ENCODE results near the gene TIGD3. TPM values are rescaled to one million over a fixed set of nuclear protein-coding genes. Genes with fewer than 3 reads are reported as not detected.
A peak's percentile ranks its signal among the peaks of the same experiment; 100 is the strongest.

TIGD3 gene
- total RNA-seq, 1 experiment from 2014 or later, result 0.14 TPM

- CTCF ChIA-PET, result interaction anchor here (0.7 to 3.2 kb wide), 9 partner anchors 9 to 540 kb away, joined by 3 to 17 read pairs (median 3); partner anchors contain the start of gene FAM89B
These were observed 28.3 kb downstream of the TIGD3 start for GRCh38 chr11:65382804-65383368.

DNA sequence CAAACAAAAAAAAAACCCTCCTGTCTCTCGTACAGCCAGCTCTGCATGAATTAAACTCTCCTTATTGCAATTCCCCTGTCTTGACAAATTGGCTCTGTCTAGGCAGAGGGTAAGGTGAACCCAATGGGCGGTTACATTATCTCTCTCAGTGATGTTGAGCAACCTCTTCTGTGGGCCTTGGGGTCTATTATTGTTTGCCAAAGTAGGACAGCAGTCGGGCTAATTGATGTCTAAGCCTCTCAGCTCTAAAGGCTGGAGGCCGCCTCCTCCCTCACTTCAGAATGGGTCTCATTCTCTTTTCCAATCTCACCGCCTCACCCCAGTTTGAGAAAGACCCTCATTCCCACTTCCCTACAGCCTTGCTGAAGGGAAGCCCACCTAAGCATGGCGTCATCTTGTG lies 29.2 kb downstream of the TIGD3 start:
- no TSS peak for BruUV-seq (replicated peaks)

More at GRCh38 chr11:65382804-65383368, 28.3 kb downstream of the TIGD3 start:
- peak; percentile 97 for DNase-seq (ENCODE audit: unreplicated experiment)
- Mint-ChIP-seq H3K36me3 (ENCODE audit: insufficient read depth, unreplicated experiment) (peaks cover 6% of the 10 kb centered on the region), H3K9me3 (ENCODE audit: unreplicated experiment) (no peaks in the 10 kb centered on the region), H3K27me3 (ENCODE audit: insufficient read depth, unreplicated experiment) (no peaks in the 10 kb centered on the region), H3K4me1 (ENCODE audit: insufficient read depth, unreplicated experiment) (peaks cover 26% of the 10 kb centered on the region), H3K4me3 (ENCODE audit: unreplicated experiment) (peak overlapping the region; percentile 68), H3K27ac (ENCODE audit: low read depth, unreplicated experiment) (peak overlapping the region; percentile 97)
- POLR2A ChIA-PET, result interaction anchor here (0.5 to 14.8 kb wide), 22 partner anchors 9 to 1861 kb away, joined by 3 to 426 read pairs (median 4); partner anchors contain the start of genes FAM89B, MALAT1, NEAT1 and TIGD3
- intact Hi-C loops (cut with micrococcal nuclease), result loop anchor here (1.0 to 2.0 kb wide), 3 partner anchors 38 to 127 kb away; no protein-coding TSS in a partner anchor
- TSS peak; percentile 63 for BruUV-seq (replicated peaks)
- TF ChIP-seq, protein P1, sequence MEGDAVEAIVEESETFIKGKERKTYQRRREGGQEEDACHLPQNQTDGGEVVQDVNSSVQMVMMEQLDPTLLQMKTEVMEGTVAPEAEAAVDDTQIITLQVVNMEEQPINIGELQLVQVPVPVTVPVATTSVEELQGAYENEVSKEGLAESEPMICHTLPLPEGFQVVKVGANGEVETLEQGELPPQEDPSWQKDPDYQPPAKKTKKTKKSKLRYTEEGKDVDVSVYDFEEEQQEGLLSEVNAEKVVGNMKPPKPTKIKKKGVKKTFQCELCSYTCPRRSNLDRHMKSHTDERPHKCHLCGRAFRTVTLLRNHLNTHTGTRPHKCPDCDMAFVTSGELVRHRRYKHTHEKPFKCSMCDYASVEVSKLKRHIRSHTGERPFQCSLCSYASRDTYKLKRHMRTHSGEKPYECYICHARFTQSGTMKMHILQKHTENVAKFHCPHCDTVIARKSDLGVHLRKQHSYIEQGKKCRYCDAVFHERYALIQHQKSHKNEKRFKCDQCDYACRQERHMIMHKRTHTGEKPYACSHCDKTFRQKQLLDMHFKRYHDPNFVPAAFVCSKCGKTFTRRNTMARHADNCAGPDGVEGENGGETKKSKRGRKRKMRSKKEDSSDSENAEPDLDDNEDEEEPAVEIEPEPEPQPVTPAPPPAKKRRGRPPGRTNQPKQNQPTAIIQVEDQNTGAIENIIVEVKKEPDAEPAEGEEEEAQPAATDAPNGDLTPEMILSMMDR (IDR thresholded peaks at IDR 0.05; ENCODE audit: unreplicated experiment), result no peak

GRCh38 chr11:65384301-65384889 lies 29.8 kb downstream of the TIGD3 start:
- no peaks in the 10 kb centered on the region for H3K9me3 Mint-ChIP-seq (ENCODE audit: unreplicated experiment)
- peaks cover 41% of the 10 kb centered on the region for H3K4me1 Mint-ChIP-seq (ENCODE audit: insufficient read depth, unreplicated experiment)
- peak overlapping the region; percentile 97 for H3K27ac Mint-ChIP-seq (ENCODE audit: low read depth, unreplicated experiment)
- POLR2A ChIA-PET, result interaction anchor here (0.6 to 14.8 kb wide), 4 partner anchors 35 to 118 kb away, joined by 3 to 426 read pairs (median 172); partner anchors contain the start of genes MALAT1 and NEAT1
- intact Hi-C loops (cut with micrococcal nuclease), result no loop called here
- no peak for DNase-seq (ENCODE audit: unreplicated experiment)
- H3K27me3 Mint-ChIP-seq (ENCODE audit: insufficient read depth, unreplicated experiment), result no peaks in the 10 kb centered on the region
- CTCF ChIA-PET, result interaction anchor here (0.7 to 3.2 kb wide), 2 partner anchors 32 to 128 kb away, joined by 3 to 17 read pairs; no protein-coding TSS in a partner anchor
- peaks cover 6% of the 10 kb centered on the region for H3K36me3 Mint-ChIP-seq (ENCODE audit: insufficient read depth, unreplicated experiment)
- peak overlapping the region; percentile 68 for H3K4me3 Mint-ChIP-seq (ENCODE audit: unreplicated experiment)
- no TSS peak for BruUV-seq (replicated peaks)
- TF ChIP-seq, protein P1 (IDR thresholded peaks at IDR 0.05; ENCODE audit: unreplicated experiment), result no peak

More for the DNA sequence above, 29.2 kb downstream of the TIGD3 start:
- peaks cover 35% of the 10 kb centered on the region for H3K4me1 Mint-ChIP-seq (ENCODE audit: insufficient read depth, unreplicated experiment)
- no peak for DNase-seq (ENCODE audit: unreplicated experiment)
- peak overlapping the region; percentile 97 for H3K27ac Mint-ChIP-seq (ENCODE audit: low read depth, unreplicated experiment)
- ChIA-PET POLR2A (interaction anchor here (0.6 to 14.8 kb wide), 10 partner anchors 8 to 118 kb away, joined by 3 to 426 read pairs (median 4); partner anchors contain the start of genes MALAT1 and NEAT1), CTCF (interaction anchor here (0.6 to 3.2 kb wide), 6 partner anchors 32 to 127 kb away, joined by 3 to 17 read pairs (median 5); no protein-coding TSS in a partner anchor)
- intact Hi-C loops (cut with micrococcal nuclease), result loop anchor here (2.0 kb wide), 1 partner anchor 85 kb away; no protein-coding TSS in a partner anchor
- H3K27me3 Mint-ChIP-seq (ENCODE audit: insufficient read depth, unreplicated experiment), result no peaks in the 10 kb centered on the region
- no peaks in the 10 kb centered on the region for H3K9me3 Mint-ChIP-seq (ENCODE audit: unreplicated experiment)
- H3K36me3 Mint-ChIP-seq (ENCODE audit: insufficient read depth, unreplicated experiment), result peaks cover 6% of the 10 kb centered on the region
- TF ChIP-seq, protein P1 (IDR thresholded peaks at IDR 0.05; ENCODE audit: unreplicated experiment), result no peak
- H3K4me3 Mint-ChIP-seq (ENCODE audit: unreplicated experiment), result peak overlapping the region; percentile 68
